ENCODE results near the gene C1orf232. TPM values are rescaled to one million over a fixed set of nuclear protein-coding genes. Genes with fewer than 3 reads are reported as not detected.

Gene C1orf232
- total and polyA plus RNA-seq, 9 of the 15 experiments (the other 6 are each of a cell fraction or from before 2014, with no cell fraction given) = not detected

DNA sequence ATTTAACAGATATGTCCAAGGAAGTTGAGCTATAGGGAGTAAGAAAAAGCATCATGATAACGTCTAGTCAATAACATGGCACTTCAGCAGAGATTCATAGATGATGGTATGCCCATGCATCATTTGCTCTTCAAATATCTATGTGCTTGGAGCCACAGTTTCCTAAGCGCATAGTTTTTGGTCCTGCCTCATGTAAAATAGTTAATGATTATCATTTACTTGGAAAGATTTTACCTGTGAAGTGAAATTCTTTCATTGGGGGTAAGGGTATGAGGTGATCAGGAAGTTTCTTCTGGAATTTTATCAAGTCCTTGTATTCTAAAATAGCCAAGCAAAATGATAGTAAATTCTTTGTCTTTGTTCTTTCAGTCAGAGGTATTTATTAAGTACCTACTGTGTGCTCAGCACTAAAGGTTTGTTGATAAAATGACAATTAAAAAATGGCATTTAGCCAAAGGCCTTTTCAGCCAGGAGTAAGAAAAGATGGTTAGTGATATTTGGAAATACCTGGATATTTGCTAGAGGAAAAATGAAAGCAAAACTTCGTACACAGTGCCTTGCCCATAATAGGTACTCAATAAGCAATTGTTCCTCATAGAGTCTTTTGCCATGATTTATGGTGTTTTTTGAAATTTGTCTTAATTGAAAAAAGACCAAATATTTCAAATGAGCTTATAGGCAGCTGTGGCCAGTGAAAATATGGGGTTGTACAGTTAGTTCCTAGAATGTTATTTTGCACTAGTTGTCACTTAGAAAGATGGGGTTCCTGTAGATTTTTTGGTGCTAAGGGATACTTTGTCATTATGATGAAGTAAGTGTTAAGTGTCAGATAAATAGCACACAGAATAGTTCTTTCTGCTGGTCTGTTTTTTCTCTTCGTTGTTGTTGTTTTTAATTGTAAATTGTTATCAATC, 44.1 kb downstream of the C1orf232 start (continued):
- no peak for TF ChIP-seq ILK (tag; IDR thresholded peaks at IDR 0.05; ENCODE audit: borderline replicate concordance, low read depth)
- no peak for TF ChIP-seq KAT7 (CRISPR knock-in tag; IDR thresholded peaks at IDR 0.05; ENCODE audit: borderline replicate concordance)
- TF ChIP-seq RBM17 (IDR thresholded peaks at IDR 0.05; ENCODE audit: borderline replicate concordance, low read depth, low read length) = no peak
- no peak for TF ChIP-seq HDAC2 (IDR thresholded peaks at IDR 0.05)
- no peak for TF ChIP-seq ZNF133 (CRISPR knock-in tag; IDR thresholded peaks at IDR 0.05)
- no peak for TF ChIP-seq NEUROD1 (IDR thresholded peaks at IDR 0.05; ENCODE audit: borderline replicate concordance, low read depth, low read length, partially characterized antibody)
- no peak for TF ChIP-seq ZBTB26 (CRISPR knock-in tag; IDR thresholded peaks at IDR 0.05)
- no peak for TF ChIP-seq KLF10 (CRISPR knock-in tag; IDR thresholded peaks at IDR 0.05)
- TF ChIP-seq ATF6 (CRISPR knock-in tag; IDR thresholded peaks at IDR 0.05) = no peak
- TF ChIP-seq ZNF584 (CRISPR knock-in tag; IDR thresholded peaks at IDR 0.05; ENCODE audit: low read depth) = no peak
- TF ChIP-seq PYGO2 (tag; IDR thresholded peaks at IDR 0.05) = peak; percentile 27; the same call in 1 of the 2 replicates
- TF ChIP-seq POLR2AphosphoS5 (IDR thresholded peaks at IDR 0.05; ENCODE audit: control insufficient read depth, insufficient read depth, low read depth, low read length) = no peak
- TF ChIP-seq, protein P1, sequence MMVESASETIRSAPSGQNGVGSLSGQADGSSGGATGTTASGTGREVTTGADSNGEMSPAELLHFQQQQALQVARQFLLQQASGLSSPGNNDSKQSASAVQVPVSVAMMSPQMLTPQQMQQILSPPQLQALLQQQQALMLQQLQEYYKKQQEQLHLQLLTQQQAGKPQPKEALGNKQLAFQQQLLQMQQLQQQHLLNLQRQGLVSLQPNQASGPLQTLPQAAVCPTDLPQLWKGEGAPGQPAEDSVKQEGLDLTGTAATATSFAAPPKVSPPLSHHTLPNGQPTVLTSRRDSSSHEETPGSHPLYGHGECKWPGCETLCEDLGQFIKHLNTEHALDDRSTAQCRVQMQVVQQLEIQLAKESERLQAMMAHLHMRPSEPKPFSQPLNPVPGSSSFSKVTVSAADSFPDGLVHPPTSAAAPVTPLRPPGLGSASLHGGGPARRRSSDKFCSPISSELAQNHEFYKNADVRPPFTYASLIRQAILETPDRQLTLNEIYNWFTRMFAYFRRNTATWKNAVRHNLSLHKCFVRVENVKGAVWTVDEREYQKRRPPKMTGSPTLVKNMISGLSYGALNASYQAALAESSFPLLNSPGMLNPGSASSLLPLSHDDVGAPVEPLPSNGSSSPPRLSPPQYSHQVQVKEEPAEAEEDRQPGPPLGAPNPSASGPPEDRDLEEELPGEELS (CRISPR knock-in tag; IDR thresholded peaks at IDR 0.05; ENCODE audit: borderline replicate concordance) = no peak
- TF ChIP-seq CUX1 (CRISPR knock-in tag; IDR thresholded peaks at IDR 0.05) = peak; percentile 78
- no peak for TF ChIP-seq ZNF263 (CRISPR knock-in tag; IDR thresholded peaks at IDR 0.05; ENCODE audit: borderline replicate concordance)
